NCI-H1436 (cell line): ENCODE measurements around the gene RGS16.

Source experiments
- DNase-seq: peaks from one replicate; lab custom pipeline; 2025; lab: John Stamatoyannopoulos, UW

RGS16 gene

DNA sequence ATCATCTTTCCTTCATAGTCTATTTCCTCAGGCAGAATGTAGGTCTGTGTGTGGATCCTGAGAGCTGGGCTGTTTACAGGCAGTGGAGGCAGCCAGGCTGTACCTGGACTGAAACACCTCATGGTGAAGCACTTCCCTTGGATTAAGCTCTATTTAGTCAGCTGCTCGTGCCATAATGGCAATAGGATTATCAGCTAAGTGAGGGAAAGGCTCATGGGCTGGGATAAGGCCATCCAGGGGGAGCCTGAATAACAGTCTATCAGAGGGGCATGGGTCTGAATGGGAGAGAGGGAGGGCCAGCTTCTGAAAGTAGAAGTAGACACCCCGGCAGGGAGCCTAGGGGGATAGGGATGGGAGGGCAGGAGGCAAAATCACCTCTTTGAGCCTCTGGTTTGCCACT is 23.5 kb downstream of the RGS16 start:
- no peak for DNase-seq

DNA sequence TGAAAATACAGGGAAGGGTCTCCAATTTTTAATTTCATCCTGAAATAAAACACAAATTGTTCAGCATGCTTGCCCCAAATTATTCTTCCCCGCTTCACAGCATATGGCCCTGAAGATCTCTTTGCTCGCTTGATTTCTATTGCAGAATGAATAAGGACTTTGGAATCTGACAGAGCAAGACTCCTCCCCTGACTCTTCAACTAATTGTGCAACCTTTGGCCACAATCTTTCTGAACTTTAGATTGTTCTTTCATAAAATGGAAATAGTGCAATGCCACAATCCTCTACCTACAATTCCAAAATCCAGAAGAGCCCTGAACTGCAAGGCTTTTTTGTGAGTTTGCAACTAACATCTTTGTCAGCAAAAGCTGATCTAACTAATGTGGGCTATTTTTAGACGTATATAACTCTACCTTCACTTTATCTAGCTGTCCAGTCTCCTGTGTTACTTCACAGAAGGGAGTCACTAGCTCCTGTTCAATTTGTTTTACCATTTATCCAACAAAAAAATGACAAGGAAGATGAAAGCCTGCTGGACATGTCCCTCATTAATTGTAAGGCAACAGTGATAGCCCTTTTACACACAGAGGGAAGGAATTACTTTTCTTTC is 28.5 kb downstream of the RGS16 start:
- no peak for DNase-seq

- no peak for DNase-seq
These were observed 30.0 kb downstream of the RGS16 start for GRCh38 chr1:182574156-182574555.

DNA sequence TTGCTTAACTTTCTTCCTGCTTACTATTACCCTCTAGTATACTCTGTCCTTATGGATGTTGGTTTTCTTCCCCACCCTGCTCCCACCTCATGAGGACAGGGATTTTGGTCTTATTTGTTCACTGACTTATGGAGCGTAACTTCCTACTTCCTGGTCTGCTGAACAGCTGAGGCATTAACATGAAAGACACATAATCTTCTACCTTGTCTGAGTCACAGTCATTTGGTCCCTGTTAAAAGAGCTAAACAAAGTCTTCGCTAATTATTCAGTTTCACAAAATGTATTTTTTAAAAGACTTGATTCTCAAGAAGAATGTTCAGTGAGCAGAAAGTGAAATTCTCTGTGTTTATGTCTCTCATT is 33.6 kb downstream of the RGS16 start:
- DNase-seq: no peak

GRCh38 chr1:182569939-182570610 is 34.1 kb downstream of the RGS16 start:
- DNase-seq: no peak

- DNase-seq: no peak
These were observed 35.4 kb downstream of the RGS16 start for GRCh38 chr1:182568647-182569284.

GRCh38 chr1:182567629-182568028 is 36.6 kb downstream of the RGS16 start:
- no peak for DNase-seq

DNA sequence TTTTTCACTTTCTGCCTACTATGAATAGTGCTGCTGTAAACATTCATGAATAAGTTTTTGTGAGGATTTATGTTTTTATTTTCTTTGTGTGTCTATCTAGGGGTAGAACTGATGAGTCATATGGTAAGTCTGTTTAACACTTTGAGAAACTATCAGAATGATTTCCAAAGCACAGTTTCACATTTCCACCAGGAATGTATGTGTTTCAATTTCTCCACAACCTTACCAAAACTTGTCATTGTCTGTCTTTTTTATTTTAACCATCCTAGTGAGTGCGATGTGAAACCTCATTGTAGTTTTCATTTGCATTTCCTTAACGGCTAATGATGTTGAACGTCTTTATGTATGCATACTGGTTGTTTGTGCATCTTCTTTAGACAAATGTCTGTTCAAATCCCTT is 38.7 kb downstream of the RGS16 start:
- no peak for DNase-seq

DNA sequence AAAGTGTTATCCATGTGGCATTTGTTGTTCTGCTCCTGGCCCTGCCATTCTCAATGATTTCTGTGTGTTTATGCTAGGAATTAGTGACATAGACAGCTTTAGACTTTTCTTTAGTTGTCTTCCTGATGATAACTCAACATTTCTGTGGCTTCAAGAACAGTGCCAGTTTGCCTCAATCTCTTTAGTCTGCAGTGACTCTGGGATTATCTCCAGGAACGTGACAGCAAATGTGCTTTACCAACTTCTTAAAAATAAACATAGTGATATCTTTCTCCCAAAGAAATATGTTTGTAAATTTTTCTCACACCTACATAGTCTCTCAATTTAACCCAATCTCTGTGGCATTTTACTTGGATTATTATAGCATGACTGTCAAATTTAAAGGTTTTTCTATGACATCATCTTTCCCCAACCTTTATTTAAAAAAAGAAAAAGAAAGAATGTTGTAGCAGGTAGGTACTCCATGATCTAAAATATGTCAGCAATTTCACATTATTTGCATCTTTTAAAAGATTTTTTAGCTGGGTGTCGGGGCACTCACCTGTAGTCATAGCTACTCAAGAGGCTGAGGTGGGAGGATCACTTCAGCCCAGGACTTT is 39.7 kb downstream of the RGS16 start:
- DNase-seq: no peak

DNA sequence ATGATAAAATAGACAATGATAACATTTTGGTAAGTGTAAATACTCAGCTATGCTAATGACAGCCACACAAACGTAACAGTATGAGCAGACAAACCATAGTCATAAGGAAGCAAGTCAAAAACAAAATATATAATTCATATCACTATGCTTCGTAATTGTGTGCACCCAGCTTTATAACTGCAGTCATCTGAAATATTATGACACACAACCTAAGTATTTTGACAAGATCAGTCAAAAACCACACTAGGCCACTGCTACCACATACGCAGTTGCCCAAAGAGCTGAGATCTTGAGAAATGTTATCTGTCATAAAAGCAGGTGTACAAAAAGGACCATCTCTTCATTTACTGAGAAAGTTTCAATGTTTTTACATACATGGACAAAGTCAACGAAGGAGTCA is 41.1 kb downstream of the RGS16 start:
- no peak for DNase-seq

DNA sequence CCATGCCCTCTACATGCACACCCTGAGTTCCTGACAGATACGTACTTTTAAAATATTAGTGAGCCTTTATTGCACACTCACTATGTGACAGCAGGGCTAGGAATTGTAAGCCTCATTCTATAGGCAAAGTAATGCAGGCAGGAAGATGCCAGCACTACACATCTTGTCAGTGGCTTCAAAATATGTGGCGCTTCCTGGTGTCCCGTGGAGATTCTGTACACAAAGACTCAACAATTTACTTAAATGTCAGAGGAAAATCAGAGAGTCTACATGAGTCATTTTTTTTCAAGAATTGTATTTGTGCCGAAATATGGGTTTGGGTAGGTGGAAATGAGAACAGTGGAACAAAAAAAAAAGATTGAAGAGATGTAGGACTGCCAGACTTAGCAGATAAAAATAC is 42.7 kb downstream of the RGS16 start:
- no peak for DNase-seq

GRCh38 chr1:182560392-182560984 is 43.7 kb downstream of the RGS16 start:
- no peak for DNase-seq

DNA sequence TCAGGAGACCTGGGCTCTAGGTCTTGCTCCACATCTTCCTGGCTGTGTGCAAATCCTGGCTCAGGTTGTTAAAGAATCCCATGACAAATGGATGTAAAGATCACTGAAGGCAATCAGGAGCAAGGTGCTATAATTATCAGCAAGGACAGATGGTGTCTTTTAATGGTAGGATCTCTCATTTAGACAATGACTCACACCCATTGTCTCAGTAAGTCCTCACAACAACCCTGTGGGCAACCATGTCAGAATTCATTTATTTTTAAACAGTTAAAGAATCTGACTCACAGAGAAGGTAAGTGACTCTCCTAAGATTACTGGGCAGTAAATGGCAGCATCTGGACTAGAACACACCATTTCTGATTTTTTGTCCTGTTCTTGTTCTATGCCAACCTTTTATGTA is 47.9 kb downstream of the RGS16 start:
- DNase-seq: no peak

- no peak for DNase-seq
These were observed 48.7 kb downstream of the RGS16 start for GRCh38 chr1:182555493-182555892.

DNA sequence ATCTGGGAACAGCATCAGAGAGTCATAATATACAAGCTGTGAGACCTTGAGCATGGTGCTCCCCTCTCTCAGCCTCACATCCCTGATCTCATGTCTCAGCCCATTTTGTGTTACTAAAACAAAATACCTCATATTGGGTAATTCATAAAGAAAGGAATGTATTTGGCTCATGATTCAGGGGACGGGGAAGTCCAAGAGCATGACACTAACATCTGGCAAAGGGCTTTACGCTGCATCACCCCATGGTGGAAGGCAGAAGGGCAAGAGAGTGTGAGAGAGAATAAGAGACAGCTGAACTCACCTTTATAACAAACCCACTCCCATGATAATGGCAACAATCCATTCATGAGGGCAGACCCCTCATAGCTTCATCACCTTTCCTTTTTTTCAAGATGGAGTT is 51.7 kb downstream of the RGS16 start:
- DNase-seq: no peak

DNA sequence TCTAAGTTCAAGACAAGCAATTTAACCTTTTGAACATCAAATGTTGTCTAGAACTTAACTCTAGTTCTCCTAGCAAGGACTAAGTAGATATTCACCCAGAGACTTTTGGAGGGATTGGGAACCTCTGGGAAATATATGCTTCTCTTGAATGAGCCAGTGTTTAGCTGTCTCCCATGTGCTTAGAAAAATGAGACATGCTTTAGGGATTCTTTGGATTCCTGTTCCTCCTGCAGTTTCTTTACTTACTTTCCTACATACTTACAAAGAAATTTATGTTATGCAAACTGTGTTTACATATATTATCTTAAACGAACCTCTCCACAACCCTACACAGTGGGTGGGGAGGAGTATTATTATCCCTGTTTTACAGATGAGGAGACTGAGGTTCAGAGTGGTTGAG is 54.4 kb downstream of the RGS16 start:
- no peak for DNase-seq

DNA sequence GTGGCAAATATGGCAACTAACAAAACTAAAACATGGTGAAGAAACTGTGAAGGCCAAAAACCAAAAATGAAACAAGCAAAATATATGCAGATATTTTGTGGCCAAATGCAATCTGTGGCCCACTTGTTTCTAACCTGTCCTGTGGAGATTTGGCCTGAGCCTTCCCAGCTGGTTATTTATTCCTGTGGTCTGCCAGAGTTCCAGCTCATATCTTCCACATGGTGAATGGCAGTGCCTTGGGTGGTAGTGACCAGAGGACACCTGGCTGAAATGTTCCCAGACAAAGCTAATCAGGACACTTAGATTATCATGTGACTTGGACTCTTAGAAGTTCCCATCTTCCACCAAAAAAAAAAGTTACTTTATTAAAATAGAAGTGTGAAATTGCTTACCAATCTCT is 54.8 kb downstream of the RGS16 start:
- no peak for DNase-seq
